GM19238 (cell line): ENCODE data around the gene NRM.
"Not testable (repeated sequence)": the region's sequence is repeated elsewhere in the genome, so short reads cannot be mapped to it uniquely, and the experiment has no call there.

Experiments
- DNase-seq: peaks from one replicate; pipeline ENCODE4 v3.0.0; 2011; ENCODE audit warnings: low spot score; ENCODE audit not compliant: insufficient read length

Gene NRM

GRCh38 chr6:30720738-30721197 lies 30.0 kb upstream of the NRM start:
- no peak for DNase-seq

DNA sequence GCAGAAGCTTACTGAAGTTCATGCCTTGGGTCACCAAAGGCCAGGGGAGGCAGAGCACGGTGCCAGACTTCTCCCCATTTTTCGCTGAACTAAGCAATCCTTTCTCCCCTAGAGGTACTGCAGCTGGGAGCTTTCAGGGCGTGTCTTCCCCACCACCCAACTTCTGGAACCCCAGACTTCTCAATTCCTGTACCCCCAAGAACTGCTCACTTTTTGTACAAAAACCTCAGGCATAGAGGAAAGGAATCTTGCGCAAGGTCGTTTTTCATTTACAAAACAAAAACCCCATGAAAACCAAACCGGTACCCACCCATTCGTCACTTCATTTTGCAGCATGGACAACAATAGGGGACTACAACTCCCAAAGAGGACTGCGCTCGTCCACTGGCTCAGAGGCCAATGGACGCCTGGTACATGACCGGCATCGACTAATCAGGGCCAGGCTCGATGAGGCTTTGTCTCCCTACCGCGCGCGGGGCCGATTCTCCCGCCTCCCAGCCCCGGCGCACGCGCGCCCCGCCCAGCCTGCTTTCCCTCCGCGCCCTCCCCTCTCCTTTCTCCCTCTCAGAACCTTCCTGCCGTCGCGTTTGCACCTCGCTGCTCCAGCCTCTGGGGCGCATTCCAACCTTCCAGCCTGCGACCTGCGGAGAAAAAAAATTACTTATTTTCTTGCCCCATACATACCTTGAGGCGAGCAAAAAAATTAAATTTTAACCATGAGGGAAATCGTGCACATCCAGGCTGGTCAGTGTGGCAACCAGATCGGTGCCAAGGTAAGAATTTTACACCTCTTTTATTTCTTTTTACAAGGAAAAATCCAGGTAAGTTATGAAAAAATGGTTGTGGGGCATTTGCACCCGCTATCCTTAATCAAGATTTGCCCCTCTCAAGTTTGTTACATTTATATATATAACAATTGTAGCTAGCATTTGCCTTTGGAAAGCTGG lies 29.3 kb upstream of the NRM start, which contains the start of gene TUBB:
Gene TUBB (plus strand): TSS at position 562 of the 947 bp plus-strand sequence. CDS start 155 bp downstream, at position 717.
- DNase-seq: peak; percentile 84

DNA sequence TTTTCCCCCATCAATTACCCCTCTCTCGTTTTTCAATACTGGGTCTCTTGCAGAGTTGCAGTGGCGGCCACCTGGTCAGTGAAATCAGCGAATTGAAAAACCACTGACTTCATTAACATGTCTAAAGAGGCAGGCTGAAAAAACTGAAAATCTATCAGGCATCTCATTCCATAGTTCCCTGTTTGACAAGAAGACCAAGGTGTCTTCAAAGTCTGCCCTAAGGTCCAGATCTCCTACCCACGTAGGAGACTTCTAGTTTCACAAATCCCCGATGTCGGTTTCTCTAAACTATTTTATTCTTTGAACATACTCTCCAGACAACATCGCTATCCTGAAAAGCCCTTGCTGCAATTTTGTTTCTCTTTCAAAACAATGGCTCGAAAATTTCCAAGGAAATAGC lies 28.6 kb upstream of the NRM start:
- DNase-seq: no peak

DNA sequence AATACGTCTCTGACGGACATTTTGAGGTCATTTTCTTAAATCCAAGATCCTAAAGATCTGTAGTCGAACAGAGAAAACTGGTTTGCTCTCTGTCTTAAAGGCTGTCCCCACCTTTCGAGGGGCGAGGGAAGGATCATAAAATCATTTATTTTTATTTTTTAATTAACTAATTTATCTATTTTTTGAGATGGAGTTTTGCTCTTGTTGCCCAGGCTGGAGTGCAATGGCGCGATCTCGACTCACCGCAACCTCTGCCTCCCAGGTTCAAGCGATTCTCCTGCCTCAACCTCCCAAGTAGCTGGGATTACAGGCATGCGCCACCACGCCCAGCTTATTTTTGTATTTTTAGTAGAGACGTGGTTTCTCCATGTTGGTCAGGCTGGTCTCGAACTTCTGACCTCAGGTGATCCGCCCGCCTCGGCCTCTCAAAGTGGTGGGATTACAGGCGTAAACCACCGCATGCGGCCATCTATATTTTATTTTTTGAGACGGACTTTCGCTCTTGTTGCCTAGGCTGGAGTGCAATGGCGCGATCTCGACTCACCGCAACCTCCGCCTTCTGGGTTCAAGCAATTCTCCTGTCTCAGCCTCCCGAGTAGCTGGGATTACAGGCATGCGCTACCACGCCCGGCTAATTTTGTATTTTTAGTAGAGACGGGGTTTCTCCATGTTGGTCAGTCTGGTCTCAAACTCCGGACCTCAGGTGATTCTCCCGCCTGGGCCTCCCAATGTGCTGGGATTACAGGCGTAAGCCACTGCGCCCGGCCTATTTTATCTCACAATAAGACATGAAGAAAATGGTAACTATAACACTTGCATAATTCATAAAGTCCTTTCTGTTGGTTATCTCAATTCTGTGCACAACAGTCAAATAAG lies 27.3 kb upstream of the NRM start:
- DNase-seq: not testable (repeated sequence)

GRCh38 chr6:30717129-30717844 lies 26.5 kb upstream of the NRM start, which contains the start of gene MDC1:
TSS of gene MDC1 (minus strand) at chr6:30717281. CDS start at chr6:30715175, 2,106 bp downstream.
- peak; percentile 87 for DNase-seq

GRCh38 chr6:30716879-30717128 lies 26.0 kb upstream of the NRM start:
- no peak for DNase-seq

DNA sequence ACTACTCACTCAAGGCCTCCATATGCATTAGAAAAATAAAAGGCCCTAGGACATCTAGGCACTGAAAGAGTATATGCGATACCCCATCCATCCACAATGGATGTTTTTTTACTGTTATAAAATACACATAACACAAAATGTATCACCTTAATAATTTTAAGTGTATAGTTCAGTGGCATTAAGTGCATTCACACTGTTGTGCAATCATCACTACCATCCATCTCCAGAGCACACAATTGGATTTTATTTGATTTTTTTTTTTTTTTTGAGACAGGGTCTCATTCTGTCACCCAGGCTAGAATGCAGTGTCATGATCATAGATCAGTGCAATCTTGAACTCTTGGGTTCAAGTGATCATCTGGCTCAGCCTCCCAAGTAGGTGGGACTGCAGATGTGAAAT lies 23.5 kb upstream of the NRM start:
- no peak for DNase-seq

- DNase-seq: no peak
Measured at GRCh38 chr6:30712441-30712945, 21.7 kb upstream of the NRM start.

DNA sequence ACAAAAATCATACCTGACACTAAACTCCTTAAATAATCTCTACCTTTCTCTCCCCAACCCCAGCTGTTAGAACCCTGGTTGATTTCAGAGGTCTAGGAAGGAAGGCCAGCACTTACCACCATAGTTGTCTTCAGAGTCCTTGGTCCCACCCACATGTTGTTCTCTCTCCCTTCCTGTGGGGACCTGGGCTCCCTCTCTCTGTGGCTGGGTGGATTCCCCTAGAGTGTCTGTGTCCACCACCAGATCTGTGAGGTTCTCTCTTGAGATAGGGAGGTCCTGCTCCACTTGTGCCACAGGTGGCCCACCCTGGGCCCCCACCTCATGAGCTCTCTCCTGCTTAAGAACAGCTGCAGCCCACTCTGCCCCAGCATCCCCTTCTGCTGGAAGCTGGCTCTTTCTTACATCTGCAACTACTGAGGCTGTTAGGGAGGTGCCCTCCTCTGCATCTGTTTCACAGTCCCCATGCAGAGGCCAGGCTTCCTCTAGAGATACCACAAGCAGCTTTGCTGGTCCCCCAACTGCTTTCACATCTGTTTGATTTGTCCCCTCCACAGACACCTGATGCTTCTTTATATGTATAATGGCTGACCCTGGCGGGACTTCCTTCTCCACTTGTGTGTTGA lies 21.1 kb upstream of the NRM start:
- DNase-seq: no peak

DNA sequence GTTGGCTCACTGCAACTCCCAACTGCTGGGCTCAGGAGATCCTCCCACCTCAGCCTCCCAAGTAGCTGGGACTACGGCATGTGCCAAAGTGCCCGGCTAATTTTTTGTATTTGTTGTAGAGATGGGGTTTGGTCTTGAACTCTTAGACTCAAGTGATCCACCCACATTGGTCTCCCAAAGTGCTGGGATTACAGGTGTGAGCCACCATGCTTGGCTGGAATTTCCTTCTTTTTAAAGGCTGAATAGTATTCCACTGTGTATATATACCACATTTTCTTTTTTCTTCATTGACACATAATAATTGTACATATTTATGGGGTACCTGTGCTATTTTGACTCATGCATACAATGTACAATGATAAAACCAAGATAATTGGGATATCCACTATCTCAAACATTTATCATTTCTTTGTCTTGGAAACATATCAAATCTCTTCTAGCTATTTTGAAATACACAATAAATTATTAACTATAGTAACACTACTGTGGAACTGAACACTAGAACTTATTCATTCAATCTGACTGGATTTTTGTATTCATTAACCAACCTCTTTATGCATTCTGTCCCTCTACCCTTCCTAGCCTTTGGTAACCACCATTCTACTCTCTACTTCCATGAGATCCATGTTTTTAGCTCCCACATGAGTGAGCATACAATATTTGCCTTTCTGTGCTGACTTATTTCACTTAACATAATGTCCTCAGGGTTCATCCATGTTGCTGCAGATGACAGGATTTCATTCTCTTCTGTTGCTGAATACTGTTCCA lies 18.5 kb upstream of the NRM start:
- DNase-seq: no peak

- DNase-seq: no peak
Measured at GRCh38 chr6:30707281-30707850, 16.6 kb upstream of the NRM start.

GRCh38 chr6:30705620-30706019 lies 14.8 kb upstream of the NRM start:
- DNase-seq: no peak

DNA sequence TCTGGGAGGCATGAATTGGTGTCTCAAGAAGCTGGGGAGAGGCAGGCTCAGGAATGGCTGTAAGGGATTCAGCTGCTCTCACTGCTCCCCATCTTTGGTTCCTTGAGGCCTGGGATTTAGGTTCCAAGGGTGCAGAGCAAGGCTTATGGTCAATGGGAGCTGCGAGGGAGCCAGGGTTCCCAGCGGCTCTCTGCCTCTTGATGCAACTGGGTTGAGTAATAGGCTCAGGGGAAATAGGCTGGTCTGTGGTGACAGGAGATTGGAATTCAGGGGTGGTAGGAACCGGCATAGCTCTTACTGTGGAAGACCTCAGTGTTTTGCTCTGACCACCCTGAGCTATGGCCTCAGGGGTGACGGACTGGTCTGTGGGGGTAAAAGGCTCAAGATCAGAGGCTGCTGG lies 13.0 kb upstream of the NRM start:
- DNase-seq: no peak

DNA sequence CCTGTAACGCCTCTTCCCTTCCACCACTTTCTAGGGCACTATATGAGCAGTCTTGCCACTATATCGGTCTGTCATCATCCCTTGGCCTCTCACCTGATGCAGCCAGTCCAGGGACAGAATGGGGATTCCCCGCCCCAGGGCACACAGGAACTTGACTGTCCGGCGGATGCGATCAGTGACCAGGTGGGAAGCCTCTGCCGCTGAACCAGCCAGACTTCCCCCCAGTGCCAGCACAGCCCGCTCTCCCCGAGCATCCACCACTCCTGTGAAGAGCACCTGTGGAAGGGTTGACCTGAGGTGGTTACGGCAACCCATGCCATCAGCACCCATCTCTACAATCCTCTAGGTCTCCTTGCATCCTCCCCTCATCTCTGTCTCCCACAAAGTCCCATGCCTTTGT lies 12.2 kb upstream of the NRM start:
- DNase-seq: no peak

DNA sequence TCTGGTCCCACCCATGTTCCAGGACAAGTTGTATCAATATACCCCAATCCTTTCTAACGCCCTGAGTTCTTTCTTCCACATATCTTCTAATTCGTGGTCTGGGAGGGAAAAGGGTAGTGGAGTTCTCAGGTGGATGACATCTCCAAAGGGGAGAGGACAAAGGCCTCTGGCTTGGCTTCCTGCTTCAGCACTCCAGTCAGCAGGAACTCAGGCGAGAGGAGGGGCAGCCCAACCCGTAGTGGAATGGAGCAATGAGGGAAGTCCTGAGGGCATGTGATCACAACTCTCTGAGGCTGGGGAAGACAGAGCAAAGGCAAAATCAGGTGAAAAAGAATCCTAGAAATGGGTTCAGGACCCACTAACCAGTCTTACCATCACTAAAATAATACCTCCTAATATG lies 9.6 kb upstream of the NRM start:
- DNase-seq: no peak

DNA sequence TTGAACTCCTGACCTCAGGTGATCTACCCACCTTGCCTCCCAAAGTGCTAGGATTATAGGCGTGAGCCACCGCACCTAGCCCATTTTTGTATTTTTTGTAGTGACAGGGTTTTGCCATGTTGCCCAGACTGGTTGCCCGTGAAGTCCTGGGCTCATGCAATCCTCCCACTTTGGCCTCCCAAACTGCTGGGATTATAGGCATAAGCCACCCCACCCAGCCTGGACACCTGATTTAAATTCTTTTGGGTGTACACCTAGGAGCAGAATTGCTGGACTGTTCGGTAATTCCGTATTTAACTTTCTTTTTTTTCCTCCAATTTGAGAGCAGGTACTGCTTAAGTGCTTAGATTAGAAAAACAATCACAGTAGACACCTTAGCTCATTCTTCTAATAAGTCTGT lies 5.6 kb upstream of the NRM start:
- no peak for DNase-seq

GRCh38 chr6:30691208-30691847 lies 544 bp upstream of the NRM start:
- DNase-seq: no peak

- no peak for DNase-seq
Measured at GRCh38 chr6:30689985-30690384, 799 bp downstream of the NRM start.
